Activated CD8-positive, alpha-beta memory T cell treated with anti-CD3 and anti-CD28 coated beads, Interleukin-2, amount 50 U/mL, for 1 hour (primary cell): ENCODE results near the gene PGAP1.
"Not testable (repeated sequence)": the region's sequence is repeated elsewhere in the genome, so short reads cannot be mapped to it uniquely, and the experiment has no call there.

ENCODE experiments used
- DNase-seq: peaks from one replicate; pipeline ENCODE4 v3.0.0-alpha.2; 2020; ENCODE audit errors: extremely low read depth

PGAP1 gene

GRCh38 chr2:196952936-196953335 lies 26.4 kb upstream of the PGAP1 start:
- DNase-seq: no peak

GRCh38 chr2:196951973-196952372 lies 25.5 kb upstream of the PGAP1 start:
- no peak for DNase-seq

GRCh38 chr2:196949116-196949515 lies 22.6 kb upstream of the PGAP1 start:
- no peak for DNase-seq

GRCh38 chr2:196944570-196944969 lies 18.1 kb upstream of the PGAP1 start:
- DNase-seq: no peak

- no peak for DNase-seq
These were observed 15.0 kb upstream of the PGAP1 start for GRCh38 chr2:196941398-196942078.

GRCh38 chr2:196939371-196939770 lies 12.9 kb upstream of the PGAP1 start:
- DNase-seq: no peak

GRCh38 chr2:196935432-196935831 lies 8.9 kb upstream of the PGAP1 start:
- no peak for DNase-seq

GRCh38 chr2:196934672-196935071 lies 8.2 kb upstream of the PGAP1 start:
- no peak for DNase-seq

GRCh38 chr2:196931555-196931954 lies 5.0 kb upstream of the PGAP1 start:
- no peak for DNase-seq

- DNase-seq: peak; percentile 45
These were observed 1.1 kb upstream of the PGAP1 start for GRCh38 chr2:196927376-196928225.

- no peak for DNase-seq
These were observed 542 bp downstream of the PGAP1 start for GRCh38 chr2:196925768-196926561.

- DNase-seq: no peak
These were observed 1.3 kb downstream of the PGAP1 start for GRCh38 chr2:196925051-196925767.

GRCh38 chr2:196924051-196924450 lies 2.5 kb downstream of the PGAP1 start:
- no peak for DNase-seq

GRCh38 chr2:196918927-196919326 lies 7.6 kb downstream of the PGAP1 start:
- no peak for DNase-seq

- no peak for DNase-seq
These were observed 8.7 kb downstream of the PGAP1 start for GRCh38 chr2:196917802-196918201.

GRCh38 chr2:196915507-196916189 lies 10.9 kb downstream of the PGAP1 start:
- DNase-seq: no peak

- no peak for DNase-seq
These were observed 11.5 kb downstream of the PGAP1 start for GRCh38 chr2:196914867-196915460.

GRCh38 chr2:196913691-196914090 lies 12.8 kb downstream of the PGAP1 start:
- DNase-seq: no peak

- DNase-seq: not testable (repeated sequence)
These were observed 21.1 kb downstream of the PGAP1 start for GRCh38 chr2:196905365-196905764.

GRCh38 chr2:196902828-196903227 lies 23.7 kb downstream of the PGAP1 start:
- no peak for DNase-seq

- DNase-seq: no peak
These were observed 25.7 kb downstream of the PGAP1 start for GRCh38 chr2:196900843-196901242.
